ENCODE measurements around the gene CCDC177.
"Not testable (repeated sequence)": the region's sequence is repeated elsewhere in the genome, so short reads cannot be mapped to it uniquely, and the experiment has no call there.

CCDC177 gene

DNA sequence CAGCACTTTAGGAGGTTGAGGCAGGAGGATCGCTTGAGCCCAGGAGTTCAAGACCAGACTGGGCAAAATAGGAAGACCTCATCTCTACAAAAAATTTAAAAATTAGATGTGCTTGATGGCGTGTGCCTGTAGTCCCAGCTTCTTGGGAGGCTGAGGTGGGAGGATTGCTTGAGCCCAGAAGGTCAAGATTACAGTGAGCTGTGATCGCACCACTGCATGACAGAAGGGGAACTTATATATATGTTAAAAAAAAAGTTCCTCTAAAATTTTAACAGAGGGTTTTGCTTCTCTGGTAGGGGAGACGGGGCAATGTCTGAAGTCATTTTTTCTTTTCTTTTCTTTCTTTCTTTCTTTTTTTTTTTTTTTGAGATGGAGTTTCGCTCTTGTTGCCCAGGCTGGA is 24.8 kb upstream of the CCDC177 start:
- not testable (repeated sequence) for DNase-seq

DNA sequence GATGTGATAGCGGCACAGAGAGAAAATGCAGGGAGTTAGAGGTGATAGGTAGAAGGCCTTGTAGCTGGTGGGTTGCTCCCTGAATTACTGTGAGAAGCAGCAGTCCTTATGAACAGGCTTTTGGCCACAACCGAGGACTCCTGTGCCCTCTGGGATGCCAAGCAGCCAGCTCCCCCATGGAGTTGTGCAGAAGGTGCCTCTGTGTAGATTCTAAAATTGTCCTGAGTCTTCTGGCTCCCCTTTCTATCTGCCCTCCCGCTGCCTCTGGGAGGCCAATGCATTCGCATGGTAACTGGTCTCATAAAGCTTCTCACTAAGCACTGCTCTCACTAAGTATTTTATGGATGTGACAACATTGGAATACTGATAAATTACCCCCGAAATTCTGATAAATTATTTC is 20.7 kb upstream of the CCDC177 start:
- no peak for DNase-seq

DNA sequence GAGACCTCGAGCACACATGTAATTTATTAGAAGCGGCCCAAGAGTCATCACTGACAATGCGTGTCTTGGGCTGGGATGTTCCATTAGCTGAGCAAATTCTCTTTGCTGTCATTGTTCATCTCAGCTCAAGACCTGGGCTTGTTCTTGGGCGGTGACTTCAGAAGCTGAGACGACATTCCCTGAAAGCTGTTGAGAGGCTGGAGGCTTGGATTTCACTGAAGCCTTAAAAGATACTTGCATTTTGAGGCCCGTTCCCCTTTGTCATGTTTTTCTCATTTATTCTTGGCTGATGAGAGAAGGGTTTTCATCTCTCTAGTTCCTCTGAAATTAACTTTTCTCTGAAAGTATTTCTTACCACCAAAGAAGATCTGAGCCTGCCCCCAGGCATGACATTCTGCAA is 20.2 kb upstream of the CCDC177 start:
- DNase-seq: no peak

DNA sequence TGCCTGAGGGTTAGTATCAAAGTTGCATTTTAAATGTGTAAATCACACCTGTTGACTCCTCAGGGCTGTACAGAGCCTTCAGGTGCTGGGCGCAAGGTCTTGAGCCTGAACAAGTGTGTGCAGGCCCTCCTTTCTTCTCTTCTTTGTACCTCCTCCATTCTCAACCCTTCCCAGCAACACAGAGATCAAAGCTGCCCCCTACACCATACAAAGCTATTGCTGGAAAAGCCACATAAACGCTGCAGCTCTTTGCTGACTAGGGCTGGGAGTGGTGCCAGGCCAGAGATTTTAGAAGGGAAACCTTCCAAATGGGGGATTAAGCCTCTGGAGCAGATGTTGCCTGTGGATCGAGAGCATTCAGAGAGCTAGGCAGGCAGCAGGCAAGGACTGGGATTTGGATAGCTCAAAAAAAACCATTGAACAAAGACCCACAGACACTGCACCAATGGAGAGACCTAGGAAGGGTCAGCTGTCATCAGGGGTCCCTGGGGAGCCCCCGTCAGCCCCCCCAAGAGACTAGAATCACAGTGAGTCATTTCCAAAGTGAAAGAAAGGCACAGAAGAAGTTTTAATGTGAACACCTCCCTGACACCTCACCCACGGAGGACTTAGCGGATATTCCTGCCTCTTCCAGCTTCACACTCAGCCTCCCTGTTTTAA is 18.5 kb upstream of the CCDC177 start:
- DNase-seq: no peak

DNA sequence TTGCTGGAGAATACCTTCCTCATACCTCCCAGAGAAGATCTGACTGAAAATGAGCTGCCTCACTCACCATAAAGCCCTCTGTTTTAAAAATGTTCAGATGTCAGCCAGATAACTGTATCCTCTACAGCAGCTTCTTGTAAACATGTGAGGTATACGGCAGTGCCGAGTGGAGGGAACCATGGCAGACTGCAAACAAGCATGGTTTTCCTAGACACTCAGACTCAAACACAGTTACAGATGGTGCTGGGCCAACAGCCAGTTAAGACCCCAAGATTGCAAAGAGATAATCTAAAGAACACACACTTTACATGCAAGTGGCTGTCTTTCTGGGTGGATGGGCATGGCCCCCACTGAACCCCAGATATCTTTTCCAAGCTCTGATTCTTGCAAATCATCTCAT is 16.6 kb upstream of the CCDC177 start:
- no peak for DNase-seq

DNA sequence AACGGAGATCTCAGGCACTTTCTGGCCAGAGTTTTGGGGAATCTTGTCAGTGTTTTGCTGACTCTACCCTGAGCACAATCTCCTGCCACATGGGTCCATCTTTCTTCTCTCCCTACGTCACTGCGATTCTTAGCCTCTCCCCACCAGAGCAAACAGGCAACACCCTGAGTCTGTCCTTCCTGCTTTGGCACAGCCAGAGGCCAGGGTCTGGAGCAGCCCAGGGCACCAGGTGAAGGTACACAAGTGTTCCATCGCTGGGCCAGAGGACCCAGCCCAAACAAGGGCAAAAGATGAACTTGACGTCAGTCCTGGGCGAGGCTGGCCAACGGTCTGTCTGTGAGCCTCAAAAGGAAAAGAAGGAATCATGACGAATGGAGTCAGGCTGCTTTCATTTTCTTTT is 12.7 kb upstream of the CCDC177 start:
- no peak for DNase-seq

DNA sequence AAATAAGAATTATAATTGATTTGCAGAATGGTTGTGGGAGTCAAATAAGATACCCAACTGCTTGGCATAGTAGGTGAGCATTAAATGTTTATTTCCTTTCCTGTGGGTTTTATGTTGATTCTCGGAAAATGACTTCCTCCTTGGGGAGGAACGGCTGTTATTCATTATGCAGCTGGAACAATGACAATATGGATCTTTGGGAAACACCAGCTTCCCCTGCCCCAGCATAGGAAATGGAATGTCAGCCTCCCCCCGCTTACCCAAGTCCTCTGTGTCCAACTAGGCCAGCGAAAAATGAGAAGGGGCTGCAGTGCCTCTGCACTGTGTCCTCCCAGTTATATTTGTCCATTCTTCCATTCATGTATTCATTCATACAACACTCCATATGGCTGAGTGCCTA is 11.7 kb upstream of the CCDC177 start:
- DNase-seq: no peak

DNA sequence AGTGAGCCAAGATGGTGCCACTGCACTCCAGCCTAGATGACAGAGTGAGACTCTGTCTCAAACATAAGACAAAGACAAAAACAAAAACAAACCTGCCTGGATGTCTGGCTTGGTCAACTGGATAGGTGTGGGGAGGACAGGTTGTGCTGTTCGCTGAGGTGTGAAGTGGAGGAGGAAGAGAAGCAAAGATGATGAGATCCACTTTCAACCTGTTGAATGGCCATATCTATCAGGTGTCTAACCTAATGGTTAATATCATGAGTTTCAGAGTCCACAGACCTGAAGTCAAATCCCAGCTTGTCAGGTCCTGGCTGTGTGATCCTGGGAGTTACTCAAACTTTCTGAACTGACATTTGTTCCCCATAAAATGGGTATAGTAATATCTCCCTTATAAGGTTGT is 9.7 kb upstream of the CCDC177 start:
- DNase-seq: no peak

DNA sequence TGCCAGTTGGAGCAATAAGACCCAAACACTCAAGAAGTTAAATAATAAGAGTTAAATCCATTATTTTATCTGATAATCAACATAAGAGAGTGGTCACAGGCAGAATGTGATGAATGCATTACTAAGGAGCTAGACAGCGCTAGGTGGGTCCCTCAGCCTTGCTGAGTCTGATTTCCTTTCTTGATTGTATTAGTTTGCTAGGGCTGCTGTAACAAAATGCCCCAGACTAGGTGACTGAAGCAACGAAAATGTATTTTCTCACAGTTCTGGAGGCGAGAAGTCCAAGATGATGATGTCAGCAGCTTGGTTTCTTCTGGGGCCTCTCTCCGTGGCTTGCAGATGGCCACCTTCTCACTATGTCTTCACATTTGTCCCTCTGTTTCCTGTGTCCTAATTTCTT is 8.2 kb upstream of the CCDC177 start:
- no peak for DNase-seq

DNA sequence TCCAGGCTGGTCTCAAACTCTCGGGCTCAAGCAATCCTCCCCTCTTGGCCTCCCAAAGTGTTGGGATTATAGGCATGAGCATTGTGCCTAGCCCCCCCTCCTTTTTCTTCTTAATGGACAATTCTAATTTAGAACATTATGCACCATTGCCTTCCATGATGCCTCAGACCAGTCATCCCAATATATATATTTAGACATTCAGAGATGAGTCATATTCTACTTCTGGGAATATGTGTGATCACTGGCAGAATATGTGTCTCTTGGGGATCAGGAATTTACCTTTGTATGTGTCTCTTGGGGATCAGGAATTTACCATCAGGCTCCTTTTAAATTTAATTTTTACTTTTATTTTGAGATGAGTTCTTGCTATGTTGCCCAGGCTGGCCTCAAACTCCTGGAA is 7.5 kb upstream of the CCDC177 start:
- DNase-seq: no peak

DNA sequence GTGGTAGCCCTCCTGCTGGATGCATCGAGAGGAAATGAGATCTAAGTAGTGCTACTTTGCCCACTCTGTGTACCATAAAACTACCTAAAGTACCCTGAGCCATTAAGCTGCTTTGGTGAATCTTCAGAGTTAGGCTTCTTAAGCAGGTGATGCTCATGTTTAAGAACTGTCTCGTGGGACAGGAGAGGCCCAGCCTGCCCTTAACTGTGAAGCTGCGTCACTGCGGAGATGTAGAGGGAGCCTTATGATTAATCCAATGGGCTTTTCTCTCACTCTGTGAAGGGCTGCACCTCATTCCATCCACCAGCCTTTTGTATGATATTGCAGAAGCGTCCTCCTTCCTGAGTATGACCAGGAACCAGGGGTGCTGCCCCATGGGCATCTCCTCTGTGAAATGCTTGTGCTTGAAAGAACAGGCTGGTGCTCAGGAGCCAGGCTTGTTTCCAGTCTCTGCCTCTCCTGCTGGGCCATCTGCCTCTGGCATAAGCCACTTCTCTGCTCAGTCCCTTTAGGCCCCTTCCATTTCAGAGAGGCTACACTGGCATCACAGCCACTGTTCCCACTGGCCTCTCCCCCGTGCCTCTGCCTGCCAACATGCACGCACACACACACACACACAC is 6.8 kb upstream of the CCDC177 start:
- no peak for DNase-seq

DNA sequence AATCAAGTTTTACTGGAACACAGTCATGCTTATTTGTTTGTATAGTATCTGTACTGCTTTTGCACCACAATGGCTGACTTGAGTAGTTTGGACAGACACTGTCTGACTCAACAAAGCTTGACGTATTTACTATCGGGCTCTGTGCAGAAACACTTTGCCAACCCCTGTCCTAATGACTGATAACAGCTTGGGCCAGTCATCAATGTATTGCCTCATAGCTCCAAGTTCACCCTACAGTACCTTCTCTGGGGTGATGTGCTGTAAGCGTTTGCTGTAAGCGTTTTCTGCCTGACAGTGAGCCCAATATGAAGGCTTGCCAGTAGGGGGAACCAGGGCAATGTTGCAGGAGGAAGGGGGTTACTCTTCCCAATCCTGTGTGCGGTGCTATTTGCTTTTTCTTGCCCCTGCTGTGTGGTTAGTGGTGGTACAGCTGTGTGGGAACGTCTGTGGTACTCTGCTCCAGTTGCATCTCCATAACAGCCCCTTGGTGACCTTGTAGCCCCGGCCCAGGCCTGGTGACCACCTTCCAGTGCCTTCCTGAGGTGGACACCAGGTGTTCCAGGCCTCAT is 5.4 kb upstream of the CCDC177 start:
- no peak for DNase-seq

DNA sequence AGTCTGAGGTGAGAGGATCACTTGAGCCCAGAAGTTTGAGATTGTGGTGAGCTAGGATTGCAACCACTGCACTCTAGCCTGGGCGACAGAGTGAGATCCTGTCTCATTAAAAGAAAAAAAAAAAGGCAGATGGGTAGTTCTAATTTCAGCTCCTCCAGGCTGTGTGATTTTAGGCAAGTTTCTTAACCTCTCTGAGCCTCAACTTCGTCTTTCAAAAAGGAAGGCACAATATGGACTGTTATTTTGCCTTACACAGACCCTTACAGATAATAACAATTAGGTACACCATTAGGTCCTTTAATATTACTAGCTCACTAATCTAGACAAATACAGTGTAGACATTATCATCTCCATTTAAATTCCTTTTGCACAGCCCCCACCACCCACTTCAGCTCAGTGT is 4.8 kb upstream of the CCDC177 start:
- no peak for DNase-seq

DNA sequence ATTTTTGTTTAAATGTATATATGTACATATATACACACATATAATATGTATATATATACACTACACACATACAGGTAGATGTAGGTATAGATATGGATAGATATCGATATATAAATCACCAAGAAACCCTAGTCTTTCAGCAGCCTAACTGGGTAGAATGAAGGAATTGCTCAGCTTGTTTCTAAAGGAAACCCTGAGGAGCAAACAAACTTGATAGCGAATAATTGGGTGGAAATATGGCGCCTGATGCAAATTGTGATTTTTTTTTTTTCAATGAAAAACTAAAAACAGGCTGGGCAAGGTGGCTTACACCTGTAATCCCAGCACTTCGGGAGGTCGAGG is 254 bp upstream of the CCDC177 start:
- DNase-seq: no peak

DNA sequence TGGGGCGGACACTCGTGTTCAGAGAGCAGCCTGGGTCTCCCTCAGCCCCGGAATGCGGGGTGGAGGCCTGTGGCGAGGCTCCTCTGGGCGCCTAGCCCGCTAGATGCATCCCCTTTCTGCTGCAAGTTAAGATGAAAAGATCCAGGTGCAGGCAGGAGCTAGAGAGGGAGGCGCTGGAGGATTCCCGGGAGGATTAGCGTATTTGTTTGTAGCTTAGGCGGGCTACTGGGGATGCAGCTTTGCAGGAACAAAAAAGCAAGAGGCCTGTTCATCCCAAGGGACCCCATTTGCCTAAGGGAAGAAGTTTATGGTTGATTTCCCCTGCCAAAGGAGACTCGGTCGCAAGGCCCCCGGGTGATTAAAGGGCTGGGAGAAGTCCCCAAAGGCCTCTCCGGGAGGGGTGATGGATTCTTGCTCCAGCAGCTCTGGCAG is 824 bp downstream of the CCDC177 start:
- DNase-seq: no peak

DNA sequence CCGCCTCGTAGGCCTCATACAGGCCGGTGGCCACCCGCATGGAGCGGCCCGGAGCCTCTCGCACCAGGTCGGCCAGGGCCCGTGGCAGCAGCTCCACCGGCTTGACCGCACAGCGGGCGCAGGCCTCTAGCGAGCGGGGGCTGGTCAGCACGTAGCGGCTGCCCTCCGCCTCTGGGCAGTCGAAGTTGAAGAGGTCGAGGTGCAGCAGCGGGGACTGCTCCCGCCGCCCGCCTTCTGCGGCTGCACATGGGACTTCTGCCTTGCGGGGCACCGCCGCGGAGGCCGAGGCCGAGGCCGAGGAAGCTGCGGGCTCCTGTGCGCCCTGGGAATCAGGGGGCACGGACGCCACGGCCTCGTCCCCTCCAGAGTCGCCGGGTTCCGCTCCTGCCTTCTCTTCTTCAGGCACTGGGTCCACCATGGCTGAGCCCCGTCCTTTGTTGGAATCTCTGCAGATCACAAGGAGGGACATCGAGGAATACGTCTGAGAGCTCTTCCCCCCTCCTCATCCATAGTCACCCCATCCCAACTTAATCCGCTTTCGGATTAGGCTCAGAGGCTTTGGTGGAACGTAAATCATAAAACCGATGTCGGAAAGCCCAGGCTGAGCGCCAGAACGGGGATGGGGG is 1.4 kb downstream of the CCDC177 start:
- DNase-seq: no peak

DNA sequence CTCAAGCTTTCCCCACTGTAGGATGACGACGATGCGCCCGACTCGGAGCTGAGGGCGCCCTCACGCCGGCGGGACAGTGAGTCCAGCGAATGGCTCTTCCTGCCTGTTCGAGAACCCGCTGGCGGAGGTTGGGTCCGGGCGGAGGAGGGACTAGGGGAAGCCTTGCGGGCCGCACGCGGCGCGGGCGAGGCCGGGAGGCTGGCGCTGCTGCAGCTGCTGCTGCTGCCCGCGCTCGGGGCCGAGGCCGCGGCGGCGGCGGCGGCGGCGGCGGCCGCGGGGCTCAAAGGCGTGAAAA is 1.9 kb downstream of the CCDC177 start:
- DNase-seq: no peak

DNA sequence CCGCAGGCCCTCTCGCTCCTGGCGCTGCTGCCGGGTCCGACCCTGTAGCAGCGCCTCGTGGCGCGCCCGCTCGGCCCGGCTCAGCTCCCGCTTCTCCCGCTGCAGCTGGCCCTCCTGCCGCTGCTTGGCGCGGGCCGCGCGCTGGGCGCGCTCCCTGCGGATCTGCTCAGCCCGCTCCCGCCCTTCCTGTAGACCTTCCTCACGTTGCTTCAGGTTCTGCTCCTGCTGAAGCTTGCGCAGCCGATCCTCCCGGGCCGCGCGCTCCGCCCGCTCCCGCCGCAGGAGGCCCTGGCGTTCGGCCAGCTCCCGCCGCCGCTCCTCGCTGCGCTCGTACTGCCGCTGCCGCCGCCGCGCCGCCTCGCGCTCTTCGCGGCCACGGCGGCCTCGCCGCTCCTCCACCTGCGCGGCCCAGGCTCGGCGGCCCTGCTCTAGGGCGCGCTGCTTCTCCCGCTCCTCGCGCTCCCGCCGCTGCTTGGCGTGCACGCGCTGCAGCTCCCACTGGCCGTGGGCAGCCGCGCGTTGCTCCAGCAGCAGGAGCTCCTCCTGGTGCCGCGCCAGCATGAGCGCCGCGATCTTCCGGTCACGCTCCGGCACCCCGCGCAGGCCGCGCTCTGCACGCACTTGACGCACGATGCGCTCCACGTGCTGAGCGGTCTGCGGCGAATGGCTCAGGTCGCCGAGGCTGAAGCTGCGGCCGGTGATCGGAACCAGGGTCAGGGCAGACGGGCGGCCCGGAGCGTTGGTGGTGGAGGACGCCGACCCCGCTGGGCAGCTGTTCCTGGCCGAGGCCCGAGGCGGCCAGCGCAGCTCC is 2.4 kb downstream of the CCDC177 start:
- DNase-seq: no peak

DNA sequence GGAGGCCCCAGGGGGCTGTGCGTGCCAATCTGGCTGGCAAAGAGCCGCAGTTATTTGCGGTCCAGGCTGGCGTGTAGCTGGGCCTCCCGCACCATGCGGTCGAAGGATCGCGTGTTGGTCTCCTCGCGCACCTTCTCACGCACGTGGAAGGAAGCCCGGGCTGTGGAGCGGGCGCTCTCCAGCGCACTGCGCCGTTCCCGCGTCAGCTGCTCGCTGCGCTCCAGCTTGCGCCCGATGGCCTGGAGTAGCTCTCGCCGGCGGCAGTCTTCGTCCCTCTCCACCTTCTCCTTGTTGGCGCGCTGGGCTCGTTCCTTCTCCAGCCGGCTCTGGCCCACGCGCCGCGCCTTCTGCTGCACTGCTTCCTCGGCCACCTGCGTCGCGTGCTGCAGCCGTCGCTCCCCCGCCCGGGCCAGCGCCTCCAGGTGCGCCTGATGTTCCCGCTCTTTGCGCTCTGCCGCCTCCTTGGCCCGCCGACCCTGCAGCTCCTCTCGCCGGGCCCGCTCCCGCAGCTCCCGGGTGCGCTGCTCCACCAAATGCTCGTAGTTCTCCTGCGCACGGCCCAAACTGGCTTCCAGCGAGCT is 3.1 kb downstream of the CCDC177 start:
- no peak for DNase-seq

DNA sequence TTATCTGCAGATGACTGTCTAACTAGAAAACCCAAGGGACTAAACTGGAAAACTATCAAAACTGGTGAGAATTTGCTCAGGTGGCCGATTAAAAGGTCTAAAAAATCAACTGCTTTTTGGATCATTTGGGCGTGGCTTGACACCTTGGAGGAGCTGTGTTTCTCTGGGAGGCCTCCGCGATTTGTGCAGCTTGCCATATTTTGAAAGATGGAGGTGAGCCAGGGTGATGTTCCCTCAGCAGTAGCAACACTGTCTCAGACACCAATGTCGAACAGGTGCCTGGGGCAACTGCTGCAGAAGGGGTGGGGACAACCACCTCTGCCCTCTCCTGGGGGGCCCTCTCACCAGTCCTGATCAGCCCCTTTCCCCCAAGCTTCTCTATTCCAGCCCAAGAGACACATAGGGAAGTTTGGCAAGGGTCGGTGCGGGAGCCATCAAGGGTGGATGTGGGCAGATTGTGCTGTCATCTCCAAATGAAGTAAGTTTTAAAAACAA is 3.8 kb downstream of the CCDC177 start:
- DNase-seq: no peak

DNA sequence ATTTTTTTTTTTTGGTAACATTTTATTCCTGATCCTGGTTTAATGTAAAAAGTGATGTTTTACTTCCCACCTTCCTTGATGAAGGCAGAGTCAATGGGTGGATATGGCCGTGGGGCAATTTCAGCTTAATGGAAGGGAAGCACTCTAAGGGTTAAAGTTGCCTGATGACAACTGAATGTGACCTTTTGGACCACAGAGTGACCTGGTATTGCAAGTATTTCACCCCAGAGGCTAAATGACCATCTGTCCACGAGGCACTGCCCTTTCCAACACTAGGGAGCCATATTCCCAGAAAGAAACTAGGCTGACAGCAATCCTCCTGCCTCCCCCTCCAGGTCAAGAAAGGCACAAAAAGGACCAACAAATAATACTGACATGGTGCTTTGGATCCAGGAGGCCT is 4.8 kb downstream of the CCDC177 start:
- no peak for DNase-seq

DNA sequence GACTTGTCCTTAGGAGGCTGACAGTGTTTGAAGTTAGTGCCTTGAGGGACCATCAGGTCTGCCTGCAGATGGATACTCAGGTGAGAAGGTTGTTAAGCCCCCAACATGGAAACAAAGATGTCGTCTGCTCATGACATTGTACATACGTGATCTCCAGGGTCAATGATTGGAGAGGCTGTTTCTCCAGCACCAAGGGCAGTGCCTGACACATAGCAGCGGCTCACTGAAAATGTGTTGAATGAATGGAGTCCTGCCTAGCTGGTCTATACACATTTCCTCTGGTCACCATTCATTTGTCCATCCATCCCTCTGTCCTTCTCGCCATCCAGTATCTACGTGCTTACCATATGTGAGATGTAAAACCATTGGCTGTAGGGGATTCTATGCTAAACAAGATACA is 7.1 kb downstream of the CCDC177 start:
- no peak for DNase-seq

DNA sequence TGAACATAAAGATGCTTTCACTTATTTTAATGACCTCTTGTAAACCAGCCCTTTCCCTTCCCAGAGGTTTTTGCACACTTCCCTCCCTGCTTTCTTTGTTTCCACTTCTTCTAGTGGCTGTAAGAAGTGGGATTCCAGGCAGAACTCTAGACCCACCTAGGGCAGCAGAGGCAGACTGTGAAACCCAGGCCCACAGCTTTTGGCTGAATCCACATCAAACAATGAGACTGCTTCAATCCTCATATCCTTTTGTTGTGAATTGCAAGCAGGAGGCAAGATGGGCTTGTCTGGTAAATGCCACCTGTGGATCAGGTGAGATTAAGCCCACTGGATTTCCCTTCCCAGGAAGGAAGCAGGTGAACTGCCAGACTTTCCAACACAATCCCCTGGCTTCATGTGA is 12.8 kb downstream of the CCDC177 start:
- no peak for DNase-seq
